ENCODE data around the gene GSX1. TPM values are rescaled to one million over a fixed set of nuclear protein-coding genes. Genes with fewer than 3 reads are reported as not detected.

Gene GSX1
- total and polyA plus RNA-seq, 9 of the 15 experiments (the other 6 are each of a cell fraction or from before 2014, with no cell fraction given) = not detected

DNA sequence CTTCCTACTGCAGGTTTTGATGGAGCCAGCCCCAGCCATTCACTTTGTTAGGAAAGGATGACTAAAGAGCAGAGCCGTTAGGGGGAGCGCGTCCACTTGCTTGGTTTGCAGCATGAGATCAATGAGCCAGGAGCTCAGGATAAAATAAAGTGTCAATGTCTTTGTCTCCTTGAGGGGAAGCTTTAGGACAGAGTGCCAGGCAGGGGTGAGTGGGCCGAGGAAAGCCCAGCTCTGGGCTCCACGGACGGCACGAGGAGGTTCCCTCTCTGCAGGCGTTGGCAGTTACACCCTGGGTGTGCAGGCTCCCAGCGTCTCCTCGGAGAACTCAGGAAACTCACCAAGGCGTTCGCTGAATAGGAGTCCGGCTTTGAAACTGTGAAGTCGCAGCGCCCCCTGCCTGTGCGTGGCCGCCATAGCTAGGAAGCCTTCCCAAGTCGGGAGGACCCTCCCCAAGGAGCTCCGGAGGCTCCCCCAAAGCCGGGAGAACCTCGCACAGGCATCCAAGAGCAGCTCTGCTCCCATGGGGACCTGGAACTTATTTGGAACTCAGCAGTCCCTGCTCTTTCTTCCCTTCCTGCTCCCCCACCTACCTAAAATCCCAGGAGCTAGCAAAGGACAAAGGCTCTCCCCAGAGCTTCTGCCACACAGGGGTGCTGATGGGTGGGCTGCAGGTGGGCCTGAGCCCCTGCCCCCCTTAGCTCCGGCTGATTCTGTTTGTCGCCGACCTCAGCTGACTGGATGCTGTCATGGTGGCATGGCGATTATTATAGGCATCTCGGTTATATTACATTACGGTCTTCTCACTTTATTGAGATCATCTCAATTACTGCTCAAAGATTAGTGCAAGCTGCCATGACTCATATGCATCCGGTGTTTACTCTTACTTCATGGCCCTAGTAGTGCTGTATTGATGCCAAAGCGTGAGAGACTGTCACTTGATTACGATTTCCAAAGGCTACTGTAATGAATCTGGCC lies 34.4 kb downstream of the GSX1 start (continued):
- TF ChIP-seq SIN3A (IDR thresholded peaks at IDR 0.05; ENCODE audit: borderline replicate concordance in 2 of 2, control insufficient read depth in 1 of 2, low read depth in 2 of 2, low read length in 2 of 2) (no peak), XRCC4 (IDR thresholded peaks at IDR 0.05; ENCODE audit: extremely low read depth, insufficient read depth, insufficient read length) (no peak), FOXJ2 (tag; IDR thresholded peaks at IDR 0.05) (no peak), CBX1 (IDR thresholded peaks at IDR 0.05; ENCODE audit: low read depth) (no peak), SMARCE1 (IDR thresholded peaks at IDR 0.05) (no peak), TAF9B (IDR thresholded peaks at IDR 0.05; ENCODE audit: partially characterized antibody) (no peak), CTBP1 (IDR thresholded peaks at IDR 0.05; ENCODE audit: borderline replicate concordance) (peak; percentile 45; the same call in 1 of the 2 replicates), BRCA1 (IDR thresholded peaks at IDR 0.05) (no peak), BRCA1 (CRISPR knock-in tag; IDR thresholded peaks at IDR 0.05) (no peak), ZNF224 (CRISPR knock-in tag; IDR thresholded peaks at IDR 0.05) (no peak), ZNF121 (CRISPR knock-in tag; conservative IDR thresholded peaks at IDR 0.05) (no peak), STAG1 (CRISPR knock-in tag; IDR thresholded peaks at IDR 0.05; ENCODE audit: borderline replicate concordance) (peak; percentile 92), ZNF354B (CRISPR knock-in tag; IDR thresholded peaks at IDR 0.05) (no peak), RFX7 (CRISPR knock-in tag; IDR thresholded peaks at IDR 0.05) (no peak), FOXA1 (IDR thresholded peaks at IDR 0.05; ENCODE audit: borderline replicate concordance) (no peak), L3MBTL2 (IDR thresholded peaks at IDR 0.05) (0 out of 2 replicates have a peak, but pooled peaks have one; percentile 29)
- TF ChIP-seq, protein P1, sequence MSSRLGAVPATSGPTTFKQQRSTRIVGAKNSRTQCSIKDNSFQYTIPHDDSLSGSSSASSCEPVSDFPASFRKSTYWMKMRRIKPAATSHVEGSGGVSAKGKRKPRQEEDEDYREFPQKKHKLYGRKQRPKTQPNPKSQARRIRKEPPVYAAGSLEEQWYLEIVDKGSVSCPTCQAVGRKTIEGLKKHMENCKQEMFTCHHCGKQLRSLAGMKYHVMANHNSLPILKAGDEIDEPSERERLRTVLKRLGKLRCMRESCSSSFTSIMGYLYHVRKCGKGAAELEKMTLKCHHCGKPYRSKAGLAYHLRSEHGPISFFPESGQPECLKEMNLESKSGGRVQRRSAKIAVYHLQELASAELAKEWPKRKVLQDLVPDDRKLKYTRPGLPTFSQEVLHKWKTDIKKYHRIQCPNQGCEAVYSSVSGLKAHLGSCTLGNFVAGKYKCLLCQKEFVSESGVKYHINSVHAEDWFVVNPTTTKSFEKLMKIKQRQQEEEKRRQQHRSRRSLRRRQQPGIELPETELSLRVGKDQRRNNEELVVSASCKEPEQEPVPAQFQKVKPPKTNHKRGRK (tag; IDR thresholded peaks at IDR 0.05) = no peak
- TF ChIP-seq, protein P2, sequence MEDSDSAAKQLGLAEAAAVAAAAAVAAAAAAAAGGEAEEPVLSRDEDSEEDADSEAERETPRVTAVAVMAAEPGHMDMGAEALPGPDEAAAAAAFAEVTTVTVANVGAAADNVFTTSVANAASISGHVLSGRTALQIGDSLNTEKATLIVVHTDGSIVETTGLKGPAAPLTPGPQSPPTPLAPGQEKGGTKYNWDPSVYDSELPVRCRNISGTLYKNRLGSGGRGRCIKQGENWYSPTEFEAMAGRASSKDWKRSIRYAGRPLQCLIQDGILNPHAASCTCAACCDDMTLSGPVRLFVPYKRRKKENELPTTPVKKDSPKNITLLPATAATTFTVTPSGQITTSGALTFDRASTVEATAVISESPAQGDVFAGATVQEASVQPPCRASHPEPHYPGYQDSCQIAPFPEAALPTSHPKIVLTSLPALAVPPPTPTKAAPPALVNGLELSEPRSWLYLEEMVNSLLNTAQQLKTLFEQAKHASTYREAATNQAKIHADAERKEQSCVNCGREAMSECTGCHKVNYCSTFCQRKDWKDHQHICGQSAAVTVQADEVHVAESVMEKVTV (CRISPR knock-in tag; IDR thresholded peaks at IDR 0.05) = peak; percentile 38; the same call in 1 of the 2 replicates
- TF ChIP-seq, protein P3, sequence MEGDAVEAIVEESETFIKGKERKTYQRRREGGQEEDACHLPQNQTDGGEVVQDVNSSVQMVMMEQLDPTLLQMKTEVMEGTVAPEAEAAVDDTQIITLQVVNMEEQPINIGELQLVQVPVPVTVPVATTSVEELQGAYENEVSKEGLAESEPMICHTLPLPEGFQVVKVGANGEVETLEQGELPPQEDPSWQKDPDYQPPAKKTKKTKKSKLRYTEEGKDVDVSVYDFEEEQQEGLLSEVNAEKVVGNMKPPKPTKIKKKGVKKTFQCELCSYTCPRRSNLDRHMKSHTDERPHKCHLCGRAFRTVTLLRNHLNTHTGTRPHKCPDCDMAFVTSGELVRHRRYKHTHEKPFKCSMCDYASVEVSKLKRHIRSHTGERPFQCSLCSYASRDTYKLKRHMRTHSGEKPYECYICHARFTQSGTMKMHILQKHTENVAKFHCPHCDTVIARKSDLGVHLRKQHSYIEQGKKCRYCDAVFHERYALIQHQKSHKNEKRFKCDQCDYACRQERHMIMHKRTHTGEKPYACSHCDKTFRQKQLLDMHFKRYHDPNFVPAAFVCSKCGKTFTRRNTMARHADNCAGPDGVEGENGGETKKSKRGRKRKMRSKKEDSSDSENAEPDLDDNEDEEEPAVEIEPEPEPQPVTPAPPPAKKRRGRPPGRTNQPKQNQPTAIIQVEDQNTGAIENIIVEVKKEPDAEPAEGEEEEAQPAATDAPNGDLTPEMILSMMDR (IDR thresholded peaks at IDR 0.05 in 2 of 3, conservative IDR thresholded peaks at IDR 0.05 in 1 of 3; ENCODE audit: insufficient read depth in 2 of 3, low read depth in 1 of 3, low read length in 3 of 3) = peak; percentile 79 to 83 (median 83)
- TF ChIP-seq, protein P4, sequence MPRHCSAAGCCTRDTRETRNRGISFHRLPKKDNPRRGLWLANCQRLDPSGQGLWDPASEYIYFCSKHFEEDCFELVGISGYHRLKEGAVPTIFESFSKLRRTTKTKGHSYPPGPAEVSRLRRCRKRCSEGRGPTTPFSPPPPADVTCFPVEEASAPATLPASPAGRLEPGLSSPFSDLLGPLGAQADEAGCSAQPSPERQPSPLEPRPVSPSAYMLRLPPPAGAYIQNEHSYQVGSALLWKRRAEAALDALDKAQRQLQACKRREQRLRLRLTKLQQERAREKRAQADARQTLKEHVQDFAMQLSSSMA (CRISPR knock-in tag; IDR thresholded peaks at IDR 0.05) = no peak

All from K562 (cell line).